ENCODE results near the gene MRPL20. TPM values are rescaled to one million over a fixed set of nuclear protein-coding genes. Genes with fewer than 3 reads are reported as not detected.
"Not testable (repeated sequence)": the region's sequence is repeated elsewhere in the genome, so short reads cannot be mapped to it uniquely, and the experiment has no call there.

The MRPL20 gene
- total and polyA plus RNA-seq, 8 donors: 53.9 to 187 (median 111) TPM

- TF ChIP-seq POLR2AphosphoS5 (IDR thresholded peaks at IDR 0.05): no peak
- no peak for TF ChIP-seq CTCF (IDR thresholded peaks at IDR 0.05)
- no peak for TF ChIP-seq POLR2A (IDR thresholded peaks at IDR 0.05)
- no peak for TF ChIP-seq EP300 (IDR thresholded peaks at IDR 0.05)
- H3K27me3 ChIP-seq: no peaks in the 10 kb centered on the region
- peaks cover 0 to 6% (median 3%) of the 10 kb centered on the region in 4 donors for H3K9me3 ChIP-seq
- H3K27ac ChIP-seq: no peak overlapping the region
- H3K36me3 ChIP-seq: no peaks in the 10 kb centered on the region
- DNase-seq: no peak
- WGBS, 5 donors: 89 to 96% (median 95%) methylated on average over 13 of the region's 13 CpGs
- peaks cover 13 to 24% (median 20%) of the 10 kb centered on the region in 4 donors for H3K4me1 ChIP-seq
- H3K4me3 ChIP-seq: no peak overlapping the region
- intact Hi-C loops (cut with DNase I; ENCODE audit: low total_unique reads): no loop called here
These were observed 4.5 kb upstream of the MRPL20 start for GRCh38 chr1:1411626-1412025.

- H3K9me3 ChIP-seq; intact Hi-C loops (cut with DNase I; ENCODE audit: low total_unique reads); H3K4me3 ChIP-seq; DNase-seq; H3K27ac ChIP-seq; H3K27me3 ChIP-seq: not testable (repeated sequence)
- H3K36me3 ChIP-seq: peaks cover 4 to 11% (median 5%) of the 10 kb centered on the region in 4 donors
- H3K4me1 ChIP-seq: peaks cover 25 to 38% (median 34%) of the 10 kb centered on the region in 4 donors
- WGBS, 5 donors: 65 to 82% (median 73%) methylated on average over 8 of the region's 8 CpGs
These were observed 3.1 kb upstream of the MRPL20 start for GRCh38 chr1:1410238-1410637.

- TF ChIP-seq POLR2AphosphoS5 (IDR thresholded peaks at IDR 0.05) (no peak), POLR2A (IDR thresholded peaks at IDR 0.05) (no peak), CTCF (IDR thresholded peaks at IDR 0.05) (no peak), EP300 (IDR thresholded peaks at IDR 0.05) (no peak)
- peak in 1 of 2 donors; percentile 69 for DNase-seq
- WGBS, 5 donors: 8 to 13% (median 10%) methylated on average over 32 to 41 of the region's 41 CpGs
- peak overlapping the region; percentile 89 to 100 (median 94) for H3K4me3 ChIP-seq
- H3K36me3 ChIP-seq: peaks cover 23 to 36% (median 29%) of the 10 kb centered on the region in 4 donors
- peak overlapping the region; percentile 85 to 93 (median 88) for H3K27ac ChIP-seq
- intact Hi-C loops (cut with DNase I; ENCODE audit: low total_unique reads): no loop called here
- peaks cover 0 to 6% (median 3%) of the 10 kb centered on the region in 4 donors for H3K9me3 ChIP-seq
- H3K27me3 ChIP-seq: no peaks in the 10 kb centered on the region
- H3K4me1 ChIP-seq: peaks cover 25 to 59% (median 42%) of the 10 kb centered on the region in 4 donors
These were observed 684 bp upstream of the MRPL20 start for GRCh38 chr1:1407636-1408318.

- Histone ChIP-seq H3K4me3 (peak overlapping the region; percentile 89 to 100 (median 94)), H3K9me3 (no peaks in the 10 kb centered on the region), H3K4me1 (peaks cover 25 to 74% (median 55%) of the 10 kb centered on the region in 4 donors), H3K36me3 (peaks cover 38 to 51% (median 45%) of the 10 kb centered on the region in 4 donors), H3K27ac (peak overlapping the region; percentile 77 to 93 (median 88)), H3K27me3 (no peaks in the 10 kb centered on the region)
- DNase-seq: no peak
- intact Hi-C loops (cut with DNase I; ENCODE audit: low total_unique reads): no loop called here
- TF ChIP-seq POLR2A (IDR thresholded peaks at IDR 0.05): no peak
- no peak for TF ChIP-seq CTCF (IDR thresholded peaks at IDR 0.05)
- no peak for TF ChIP-seq POLR2AphosphoS5 (IDR thresholded peaks at IDR 0.05)
- no peak for TF ChIP-seq EP300 (IDR thresholded peaks at IDR 0.05)
- WGBS, 5 donors: 33 to 42% (median 34%) methylated on average over 39 to 43 of the region's 43 CpGs
These were observed 832 bp downstream of the MRPL20 start for GRCh38 chr1:1406101-1406820.
